PC-9 (cell line): ENCODE data around the gene FNDC1. TPM values are rescaled to one million over a fixed set of nuclear protein-coding genes. Genes with fewer than 3 reads are reported as not detected.

Experiments
- BruUV-seq: library from RNA; stranded (reverse); fragments of 400-500 nt; replicated peaks from 2 replicates; lab custom pipeline; 2021; lab: Mats Ljungman, UMichigan
- CTCF ChIA-PET: fragments of 300-600 bp; sonication (Branson Sonifier 250); formaldehyde crosslinking; loops from one replicate; lab custom pipeline; 2022; ENCODE audit warnings: antibody characterized with exemption; lab: Charles Lee
- POLR2A ChIA-PET: fragments of 300-600 bp; sonication (Branson Sonifier 250); formaldehyde crosslinking; loops from one replicate; lab custom pipeline; 2022; ENCODE audit warnings: antibody characterized with exemption; ENCODE audit not compliant: unreplicated experiment; lab: Charles Lee
- DNase-seq, 2 experiments: peaks; one replicate each; pipeline versions ENCODE4 v3.0.0 to v3.0.0-alpha.2; 2015 to 2022; ENCODE audit warnings: mixed read lengths in 1 of 2
- H2AFZ ChIP-seq: fragments of 200-600 bp; sonication (generic); 2 replicates; pipeline ENCODE4 v1.8.1; 2017; ENCODE audit warnings: antibody characterized with exemption
- H3F3A ChIP-seq: fragments of 200-600 bp; sonication (generic); 2 replicates; pipeline ENCODE4 v1.8.1; 2017; ENCODE audit warnings: antibody characterized with exemption, mild to moderate bottlenecking, low read depth; ENCODE audit not compliant: insufficient read depth
- H3K27ac ChIP-seq: fragments of 200-600 bp; sonication (generic); 2 replicates; pipeline ENCODE4 v1.6.1; 2016; ENCODE audit warnings: mixed run types
- H3K27me3 ChIP-seq: fragments of 200-600 bp; sonication (generic); 2 replicates; pipeline ENCODE4 v1.6.1; 2016; ENCODE audit warnings: low read depth, mixed run types; ENCODE audit not compliant: insufficient read depth
- H3K36me3 ChIP-seq: fragments of 200-600 bp; sonication (generic); 2 replicates; pipeline ENCODE4 v1.6.1; 2016; ENCODE audit warnings: low read depth, mixed run types
- H3K4me1 ChIP-seq: fragments of 200-600 bp; sonication (generic); replicated peaks from 2 replicates; pipeline ENCODE4 v1.6.1; 2016; ENCODE audit warnings: mixed run types; ENCODE audit not compliant: insufficient read depth
- H3K4me2 ChIP-seq: fragments of 200-600 bp; sonication (generic); 2 replicates; pipeline ENCODE4 v1.6.1; 2017; ENCODE audit warnings: mixed run types
- H3K4me3 ChIP-seq: fragments of 200-600 bp; sonication (generic); 2 replicates; pipeline ENCODE4 v1.6.1; 2016; ENCODE audit warnings: mixed run types
- H3K79me2 ChIP-seq: fragments of 200-600 bp; sonication (generic); 2 replicates; pipeline ENCODE4 v1.6.1; 2017; ENCODE audit warnings: low read depth, mixed run types
- H3K9me2 ChIP-seq: fragments of 200-600 bp; sonication (generic); 2 replicates; pipeline ENCODE4 v1.8.1; 2017; ENCODE audit warnings: mild to moderate bottlenecking; ENCODE audit not compliant: insufficient read depth
- H3K9me3 ChIP-seq: fragments of 200-600 bp; sonication (generic); 2 replicates; pipeline ENCODE4 v1.8.1; 2016; ENCODE audit warnings: low read depth; ENCODE audit not compliant: insufficient read depth
- H4K20me1 ChIP-seq: fragments of 200-600 bp; sonication (generic); 2 replicates; pipeline ENCODE4 v1.8.1; 2017; ENCODE audit not compliant: insufficient read depth
- CTCF ChIP-seq: fragments of 200-600 bp; sonication (generic); conservative IDR thresholded peaks from 2 replicates; pipeline ENCODE4 v1.6.1; 2017; ENCODE audit warnings: mixed run types, antibody characterized with exemption, mild to moderate bottlenecking, moderate library complexity
- EZH2 ChIP-seq: fragments of 200-600 bp; sonication (generic); IDR thresholded peaks from 2 replicates; pipeline ENCODE4 v1.8.0; 2017; ENCODE audit warnings: antibody characterized with exemption, low read depth
- intact Hi-C: fragments of 100-400 bp; cut with micrococcal nuclease; formaldehyde crosslinking; loops from one replicate; pipeline ENCODE4 v1.10.0; 2022; ENCODE audit not compliant: unreplicated experiment
- total RNA-seq: library from RNA; stranded (reverse); gene quantifications from 2 replicates; pipeline ENCODE4 v1.2.3, GENCODE V29; 2021

FNDC1 gene
- total RNA-seq, 1 experiment from 2014 or later, result not detected

- no peak overlapping the region for H3K27ac ChIP-seq
- no peak for DNase-seq
- no TSS peak for BruUV-seq
- peaks cover 49% of the 10 kb centered on the region for H3K27me3 ChIP-seq
- no peaks in the 10 kb centered on the region for H3K4me1 ChIP-seq
- ChIA-PET POLR2A (no interaction called here), CTCF (no interaction called here)
- no peak overlapping the region for H3K4me3 ChIP-seq
- no peaks in the 10 kb centered on the region for H3K36me3 ChIP-seq
- intact Hi-C loops, result no loop called here
- no peak overlapping the region for H3K4me2 ChIP-seq
- no peaks in the 10 kb centered on the region for H3K79me2 ChIP-seq
- TF ChIP-seq EZH2, result no peak
- no peak for TF ChIP-seq CTCF
- no peak overlapping the region for H2AFZ ChIP-seq
- no peaks in the 10 kb centered on the region for H3K9me3 ChIP-seq
- H4K20me1 ChIP-seq, result no peaks in the 10 kb centered on the region
- no peaks in the 10 kb centered on the region for H3K9me2 ChIP-seq
- no peaks in the 10 kb centered on the region for H3F3A ChIP-seq
These were observed 132.8 kb downstream of the FNDC1 start for GRCh38 chr6:159301810-159302593.

DNA sequence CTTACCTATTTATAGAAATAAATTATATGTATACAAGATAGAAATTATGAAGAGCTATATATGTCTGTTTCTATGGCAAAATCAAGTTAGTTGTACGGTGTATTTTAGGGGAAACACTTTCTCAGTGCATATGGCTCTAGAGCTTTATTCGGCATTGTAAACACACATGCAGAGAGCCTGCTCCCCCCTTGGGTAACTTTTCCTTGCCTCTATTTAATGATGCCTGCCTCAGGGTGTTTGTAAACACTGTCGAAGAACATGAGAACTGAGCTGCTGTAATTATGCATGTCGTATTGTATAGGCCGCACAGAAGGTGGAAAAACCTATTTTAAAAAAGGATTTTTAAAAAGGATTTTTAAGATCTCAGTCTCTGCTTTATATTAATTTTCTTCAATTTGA lies 133.4 kb downstream of the FNDC1 start:
- no peak for DNase-seq
- Histone ChIP-seq H2AFZ (no peak overlapping the region), H3K4me1 (no peaks in the 10 kb centered on the region), H3K9me3 (no peaks in the 10 kb centered on the region), H3K36me3 (no peaks in the 10 kb centered on the region), H3K9me2 (no peaks in the 10 kb centered on the region), H3K4me2 (no peak overlapping the region), H3K4me3 (no peak overlapping the region), H3K27me3 (peaks cover 44% of the 10 kb centered on the region), H3K79me2 (no peaks in the 10 kb centered on the region), H3F3A (no peaks in the 10 kb centered on the region), H4K20me1 (no peaks in the 10 kb centered on the region), H3K27ac (no peak overlapping the region)
- TF ChIP-seq EZH2, result no peak
- TF ChIP-seq CTCF, result no peak
- POLR2A ChIA-PET, result no interaction called here
- intact Hi-C loops, result no loop called here
- no TSS peak for BruUV-seq
- CTCF ChIA-PET, result no interaction called here

GRCh38 chr6:159303159-159303558 lies 134.0 kb downstream of the FNDC1 start:
- Histone ChIP-seq H3K27me3 (peaks cover 38% of the 10 kb centered on the region), H3K4me3 (no peak overlapping the region), H2AFZ (no peak overlapping the region), H3K27ac (no peak overlapping the region), H3K79me2 (no peaks in the 10 kb centered on the region), H3K4me2 (no peak overlapping the region), H3K4me1 (no peaks in the 10 kb centered on the region), H4K20me1 (no peaks in the 10 kb centered on the region), H3K9me2 (no peaks in the 10 kb centered on the region), H3K9me3 (no peaks in the 10 kb centered on the region), H3K36me3 (no peaks in the 10 kb centered on the region), H3F3A (no peaks in the 10 kb centered on the region)
- ChIA-PET CTCF (no interaction called here), POLR2A (no interaction called here)
- no TSS peak for BruUV-seq
- intact Hi-C loops, result no loop called here
- DNase-seq, result no peak
- TF ChIP-seq EZH2 (no peak), CTCF (no peak)
